COLO668 (cell line): Measurements from ENCODE around the gene NUDT14.
A peak's percentile ranks its signal among the peaks of the same experiment; 100 is the strongest.

Source experiments
- DNase-seq: peaks from one replicate; lab custom pipeline; 2025; ENCODE audit not compliant: unreplicated experiment; lab: John Stamatoyannopoulos, UW

NUDT14 gene

GRCh38 chr14:105199093-105199492, 18.0 kb upstream of the NUDT14 start:
- DNase-seq = no peak

GRCh38 chr14:105198588-105198987, 17.5 kb upstream of the NUDT14 start:
- no peak for DNase-seq

GRCh38 chr14:105197211-105197641, 16.1 kb upstream of the NUDT14 start:
- DNase-seq = peak; percentile 27

- peak; percentile 42 for DNase-seq
Measured at GRCh38 chr14:105196265-105196960, 15.3 kb upstream of the NUDT14 start.

GRCh38 chr14:105195522-105196264, 14.6 kb upstream of the NUDT14 start:
- DNase-seq = no peak

- DNase-seq = no peak
Measured at GRCh38 chr14:105195051-105195450, 13.9 kb upstream of the NUDT14 start.

- peak; percentile 97 for DNase-seq
Measured at GRCh38 chr14:105193916-105194782, 13.0 kb upstream of the NUDT14 start.

GRCh38 chr14:105192866-105193731, 12.0 kb upstream of the NUDT14 start:
- DNase-seq = no peak

GRCh38 chr14:105187935-105188524, 6.9 kb upstream of the NUDT14 start:
- peak; percentile 71 for DNase-seq

- peak; percentile 75 for DNase-seq
Measured at GRCh38 chr14:105187116-105187515, 6.0 kb upstream of the NUDT14 start.

GRCh38 chr14:105185973-105186372, 4.9 kb upstream of the NUDT14 start:
- no peak for DNase-seq

- no peak for DNase-seq
Measured at GRCh38 chr14:105185001-105185400, 3.9 kb upstream of the NUDT14 start.

GRCh38 chr14:105184461-105184860, 3.3 kb upstream of the NUDT14 start:
- DNase-seq = peak; percentile 78

GRCh38 chr14:105182296-105183020, 1.3 kb upstream of the NUDT14 start:
- no peak for DNase-seq

GRCh38 chr14:105181549-105182295, 610 bp upstream of the NUDT14 start:
- no peak for DNase-seq

GRCh38 chr14:105179191-105179590, 1.9 kb downstream of the NUDT14 start:
- DNase-seq = peak; percentile 85

GRCh38 chr14:105178868-105179140, 2.3 kb downstream of the NUDT14 start:
- DNase-seq = no peak

- peak; percentile 54 for DNase-seq
Measured at GRCh38 chr14:105178069-105178867, 2.8 kb downstream of the NUDT14 start.
